GM23248 (cell line): ENCODE results near the gene EGFR.

Experiments
- EZH2 ChIP-seq: fragments of 200-600 bp; sonication (generic); IDR thresholded peaks from 2 replicates; pipeline ENCODE4 v1.6.1; 2018; ENCODE audit warnings: antibody characterized with exemption, mild to moderate bottlenecking; ENCODE audit not compliant: insufficient read depth, poor library complexity, severe bottlenecking
- EZH2phosphoT487 ChIP-seq: fragments of 200-600 bp; sonication (generic); IDR thresholded peaks from 2 replicates; pipeline ENCODE4 v1.6.1; 2018; ENCODE audit warnings: antibody characterized with exemption, moderate library complexity, mild to moderate bottlenecking, low read depth; ENCODE audit not compliant: insufficient read depth

DNA sequence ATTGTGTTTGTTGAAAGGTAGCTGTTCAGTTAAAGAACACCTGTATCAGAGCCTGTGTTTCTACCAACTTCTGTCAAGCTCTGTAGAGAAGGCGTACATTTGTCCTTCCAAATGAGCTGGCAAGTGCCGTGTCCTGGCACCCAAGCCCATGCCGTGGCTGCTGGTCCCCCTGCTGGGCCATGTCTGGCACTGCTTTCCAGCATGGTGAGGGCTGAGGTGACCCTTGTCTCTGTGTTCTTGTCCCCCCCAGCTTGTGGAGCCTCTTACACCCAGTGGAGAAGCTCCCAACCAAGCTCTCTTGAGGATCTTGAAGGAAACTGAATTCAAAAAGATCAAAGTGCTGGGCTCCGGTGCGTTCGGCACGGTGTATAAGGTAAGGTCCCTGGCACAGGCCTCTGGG is 154.9 kb downstream of the EGFR start:
- TF ChIP-seq EZH2phosphoT487 (no peak), EZH2 (no peak)
